Ovary (tissue), 3 donors: ENCODE results near the gene OIP5.

Experiments
- EP300 ChIP-seq: sonication (generic); formaldehyde crosslinking; IDR thresholded peaks from one replicate; pipeline ENCODE4 v1.6.1; 2017; ENCODE audit warnings: antibody characterized with exemption
- POLR2A ChIP-seq: fragments of 450-650 bp; IDR thresholded peaks from one replicate; pipeline ENCODE4 v1.6.1; 2017; ENCODE audit warnings: antibody characterized with exemption, mild to moderate bottlenecking, moderate library complexity
- TF ChIP-seq, protein P1 (sequence below), 3 donors: fragments of 450-650 bp in 2 of 3; fragments of 200-600 bp in 1 of 3; IDR thresholded peaks; one replicate each; pipeline versions ENCODE4 v1.5.1 to v1.8.0; 2016 to 2022; ENCODE audit warnings: antibody characterized with exemption in 3 of 3, mild to moderate bottlenecking in 1 of 3
- donor health status: DM: no; HTN: no; CAD: no.

DNA sequence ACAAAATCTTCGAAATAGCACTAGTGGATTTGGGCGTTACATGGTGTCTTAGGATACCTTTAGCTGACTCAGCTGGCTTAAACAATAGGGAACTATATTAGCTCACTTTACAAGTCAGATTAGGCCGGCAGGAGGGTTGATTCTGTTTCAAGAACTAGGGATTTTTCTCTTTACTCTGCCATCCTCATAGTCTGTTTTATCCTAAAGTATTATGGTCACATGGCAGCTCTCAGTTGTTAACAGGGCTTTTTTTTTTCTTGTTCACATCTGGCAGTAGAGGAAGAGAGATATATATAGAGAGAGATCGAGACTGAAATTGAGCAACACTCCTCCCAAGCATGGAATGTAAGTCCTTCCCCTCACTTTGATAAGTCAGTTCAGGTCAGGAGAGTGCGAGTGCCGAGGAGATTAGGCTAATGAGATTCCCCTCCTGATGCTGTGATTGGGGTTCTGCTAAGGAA lies 68.5 kb downstream of the OIP5 start:
- TF ChIP-seq, protein P1, sequence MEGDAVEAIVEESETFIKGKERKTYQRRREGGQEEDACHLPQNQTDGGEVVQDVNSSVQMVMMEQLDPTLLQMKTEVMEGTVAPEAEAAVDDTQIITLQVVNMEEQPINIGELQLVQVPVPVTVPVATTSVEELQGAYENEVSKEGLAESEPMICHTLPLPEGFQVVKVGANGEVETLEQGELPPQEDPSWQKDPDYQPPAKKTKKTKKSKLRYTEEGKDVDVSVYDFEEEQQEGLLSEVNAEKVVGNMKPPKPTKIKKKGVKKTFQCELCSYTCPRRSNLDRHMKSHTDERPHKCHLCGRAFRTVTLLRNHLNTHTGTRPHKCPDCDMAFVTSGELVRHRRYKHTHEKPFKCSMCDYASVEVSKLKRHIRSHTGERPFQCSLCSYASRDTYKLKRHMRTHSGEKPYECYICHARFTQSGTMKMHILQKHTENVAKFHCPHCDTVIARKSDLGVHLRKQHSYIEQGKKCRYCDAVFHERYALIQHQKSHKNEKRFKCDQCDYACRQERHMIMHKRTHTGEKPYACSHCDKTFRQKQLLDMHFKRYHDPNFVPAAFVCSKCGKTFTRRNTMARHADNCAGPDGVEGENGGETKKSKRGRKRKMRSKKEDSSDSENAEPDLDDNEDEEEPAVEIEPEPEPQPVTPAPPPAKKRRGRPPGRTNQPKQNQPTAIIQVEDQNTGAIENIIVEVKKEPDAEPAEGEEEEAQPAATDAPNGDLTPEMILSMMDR (IDR thresholded peaks at IDR 0.05): no peak
- TF ChIP-seq POLR2A (no peak), EP300 (no peak)
